HG02588 (cell line): ENCODE data around the gene SYNPO.

Experiments used
- ATAC-seq: cut with Tn5 transposase; IDR thresholded peaks from one replicate; pipeline ENCODE4 v1.9.1; 2021; ENCODE audit warnings: mild to moderate bottlenecking, moderate library complexity; ENCODE audit not compliant: unreplicated experiment

SYNPO gene

GRCh38 chr5:150674341-150674821, 33.9 kb downstream of the SYNPO start:
- ATAC-seq: no peak

DNA sequence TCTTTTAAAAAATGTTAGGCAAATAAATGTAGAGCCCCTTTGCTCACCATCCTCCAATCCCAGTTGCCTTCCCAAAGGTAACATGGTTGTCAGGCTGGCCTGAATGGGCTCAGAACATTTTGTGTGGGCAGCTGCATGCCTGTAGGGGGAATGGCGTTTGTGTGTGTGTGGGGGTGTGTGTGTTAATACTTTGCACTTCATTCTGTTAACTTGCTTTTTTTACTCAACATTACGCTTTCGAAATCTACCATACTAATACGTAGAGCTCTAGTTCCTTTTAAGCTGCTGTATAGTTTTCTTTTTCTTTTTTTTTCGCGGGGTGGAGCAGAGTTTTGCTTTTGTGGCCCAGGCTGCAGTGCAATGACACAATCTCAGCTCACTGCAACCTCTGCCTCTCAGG, 34.6 kb downstream of the SYNPO start:
- ATAC-seq: no peak

- ATAC-seq: no peak
Observed at GRCh38 chr5:150676578-150676977, 36.1 kb downstream of the SYNPO start.

DNA sequence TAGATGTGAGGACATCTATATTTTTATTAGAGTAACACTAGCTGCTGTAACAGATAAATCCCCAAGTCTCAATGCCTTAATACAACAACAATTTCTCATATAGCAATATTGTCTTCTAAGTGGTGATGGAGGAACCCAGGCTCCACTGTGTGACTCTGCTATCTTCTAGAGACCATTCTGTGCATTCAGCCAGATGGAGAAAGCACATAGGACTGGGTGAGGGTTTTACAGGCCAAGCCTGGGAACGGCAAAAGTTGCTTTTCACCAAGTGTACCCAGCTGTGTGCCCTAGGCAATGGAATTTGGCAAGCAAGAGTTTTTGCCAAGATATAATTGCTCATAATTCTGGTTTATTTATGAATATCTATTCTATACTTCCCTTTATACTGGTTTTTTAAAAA, 48.7 kb downstream of the SYNPO start:
- ATAC-seq: no peak

DNA sequence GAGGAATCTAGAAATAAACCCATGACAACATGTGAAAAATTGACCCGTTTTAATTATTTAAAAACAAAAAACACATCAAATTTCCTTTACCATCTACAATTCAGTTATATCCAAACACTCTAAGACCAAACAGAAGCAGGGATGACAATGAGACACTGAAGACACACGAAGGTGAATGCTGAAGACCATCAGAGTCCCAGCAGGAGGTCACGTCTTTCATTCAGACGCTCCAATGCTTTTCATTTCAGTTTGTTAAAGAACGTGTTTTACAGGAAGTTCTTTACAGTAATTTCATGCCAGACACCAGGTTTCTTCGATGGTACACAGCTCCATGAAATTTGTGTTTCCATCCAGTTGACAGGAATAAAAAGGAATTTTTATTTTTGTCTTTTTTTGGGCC, 50.3 kb downstream of the SYNPO start:
- ATAC-seq: no peak

GRCh38 chr5:150692276-150692675, 51.8 kb downstream of the SYNPO start:
- ATAC-seq: no peak

- ATAC-seq: no peak
Observed at GRCh38 chr5:150694612-150695011, 54.2 kb downstream of the SYNPO start.

DNA sequence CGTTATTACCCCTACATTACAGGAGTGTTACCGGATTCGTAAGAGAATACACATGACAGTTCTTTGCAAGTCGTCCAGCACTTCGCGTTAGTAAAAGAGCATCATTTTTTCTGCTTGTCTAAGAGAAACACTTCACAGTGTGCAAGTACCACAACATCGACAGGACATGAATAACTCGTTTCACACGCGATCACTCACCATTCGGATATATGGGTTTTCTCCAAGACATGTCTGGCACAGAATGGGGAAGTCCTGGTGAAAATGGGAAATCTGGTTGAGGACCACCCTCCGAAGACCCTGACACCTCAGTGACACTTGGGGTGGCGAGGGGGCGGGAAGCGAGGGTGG, 59.8 kb downstream of the SYNPO start:
- no peak for ATAC-seq

DNA sequence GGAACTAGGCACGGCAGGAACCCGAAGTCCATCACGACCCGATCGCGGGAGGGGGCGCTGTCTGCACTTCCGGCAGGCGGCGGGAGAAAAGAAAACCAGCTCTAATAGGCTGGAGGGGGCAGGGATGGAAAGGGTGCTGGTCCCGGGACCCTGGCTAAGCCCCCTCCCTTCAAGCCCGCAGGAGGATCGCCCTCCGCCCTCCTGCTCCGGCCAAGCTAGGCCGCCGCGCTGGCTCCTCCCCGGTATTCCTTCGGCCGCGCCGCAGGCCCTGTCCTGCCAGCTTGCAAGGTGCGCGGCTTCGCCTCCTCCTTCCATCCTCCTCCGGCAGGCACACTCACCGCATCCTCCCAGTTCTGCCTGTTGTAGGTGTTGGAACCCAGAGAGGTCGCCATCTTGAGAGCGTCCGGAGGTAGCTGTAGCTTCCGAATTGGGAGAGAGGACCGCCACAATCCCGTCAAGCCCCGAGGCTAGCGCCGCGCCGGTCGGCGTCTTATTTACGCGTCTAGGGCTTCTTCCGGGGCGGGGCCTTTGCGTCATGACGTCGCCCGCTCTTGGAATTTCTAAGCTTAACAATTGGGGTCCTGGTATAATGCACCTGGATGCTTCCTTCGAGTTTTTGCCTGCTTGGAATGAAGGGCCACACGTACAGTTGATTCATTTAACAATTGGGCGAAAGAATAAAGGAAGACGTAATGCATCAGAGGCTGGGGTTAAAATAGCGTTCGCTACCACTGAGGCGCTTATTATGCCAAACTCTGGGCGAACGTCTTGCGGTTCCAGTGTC, 60.3 kb downstream of the SYNPO start, which contains the start of gene RBM22:
Gene RBM22 (minus strand): TSS at position 469 of the 784 bp plus-strand sequence. CDS start 77 bp downstream, at position 392.
- ATAC-seq: peak; percentile 96

- no peak for ATAC-seq
Observed at GRCh38 chr5:150703762-150704161, 63.3 kb downstream of the SYNPO start.

DNA sequence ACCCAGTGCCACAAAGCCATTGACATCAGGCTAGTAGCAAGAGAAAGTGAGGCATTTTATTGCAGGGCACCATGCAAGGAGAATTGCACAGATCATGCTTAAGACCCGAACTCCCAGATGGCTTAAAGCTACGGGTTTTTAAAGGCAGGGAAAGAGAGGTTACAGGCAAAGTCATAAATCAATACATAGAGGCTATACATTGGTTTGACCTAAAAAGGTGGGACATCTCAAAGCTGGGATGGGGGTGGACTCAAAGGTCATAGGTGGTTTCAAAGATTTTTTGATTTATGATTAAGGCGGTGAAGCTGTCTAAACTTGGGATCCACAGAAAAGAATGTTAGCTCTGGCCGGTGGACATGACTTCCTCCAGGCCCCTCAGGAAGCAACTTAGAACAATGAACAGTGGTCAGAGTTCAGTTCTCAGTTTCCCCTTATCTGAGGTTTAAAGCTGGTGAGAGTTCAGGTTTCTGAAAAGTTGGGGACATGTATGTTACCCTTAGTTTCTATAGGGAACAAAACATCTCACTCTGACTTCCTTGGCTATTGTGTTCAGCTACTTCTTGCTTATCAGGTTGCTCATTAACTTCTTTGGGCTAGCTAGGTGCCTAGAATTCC, 66.4 kb downstream of the SYNPO start:
- ATAC-seq: no peak
